Measurements from ENCODE around the gene SAXO1.

Gene SAXO1

DNA sequence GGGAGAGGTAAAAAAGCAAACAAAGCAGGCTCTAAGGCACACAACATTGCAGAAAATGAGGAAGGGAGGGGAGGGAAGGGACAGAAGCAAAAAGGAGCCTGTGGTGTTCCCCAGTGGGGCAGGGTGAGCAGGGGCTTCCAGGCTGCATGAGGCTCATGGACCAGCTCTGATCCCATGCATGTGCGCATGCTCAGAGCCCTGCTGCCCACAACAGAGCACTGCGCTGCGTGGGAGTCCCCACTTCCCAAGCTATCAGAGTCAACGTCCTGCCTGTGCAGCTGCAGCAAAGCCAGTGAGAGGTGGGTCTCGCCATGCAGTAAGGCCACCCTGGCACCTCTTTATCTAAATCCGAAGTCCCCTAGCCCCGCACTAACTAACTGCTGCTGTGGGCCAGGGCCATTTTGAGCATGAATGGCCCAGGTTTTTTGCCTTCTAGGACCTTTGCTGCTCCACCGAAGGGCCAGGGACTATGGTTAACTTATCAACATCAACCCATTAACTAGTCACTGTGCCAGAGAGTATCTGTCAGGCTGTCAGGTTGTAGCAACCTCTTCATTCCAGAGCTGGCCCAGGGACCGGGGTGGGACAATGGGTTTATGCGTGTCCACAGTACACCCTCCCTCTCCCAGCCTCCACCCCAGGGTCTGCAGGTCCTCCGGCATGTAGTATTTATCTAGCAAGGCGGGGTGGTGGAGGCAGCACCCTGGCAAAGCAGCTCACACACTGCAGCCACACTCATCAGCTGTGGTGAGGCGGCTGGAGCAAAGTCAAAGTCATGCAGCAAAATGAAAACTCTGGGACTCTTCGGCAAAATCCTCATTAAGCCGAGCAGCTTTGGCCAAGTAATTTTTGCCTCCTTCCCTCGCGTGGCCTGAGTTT is 123.6 kb downstream of the SAXO1 start:
- no peak for DNase-seq

DNA sequence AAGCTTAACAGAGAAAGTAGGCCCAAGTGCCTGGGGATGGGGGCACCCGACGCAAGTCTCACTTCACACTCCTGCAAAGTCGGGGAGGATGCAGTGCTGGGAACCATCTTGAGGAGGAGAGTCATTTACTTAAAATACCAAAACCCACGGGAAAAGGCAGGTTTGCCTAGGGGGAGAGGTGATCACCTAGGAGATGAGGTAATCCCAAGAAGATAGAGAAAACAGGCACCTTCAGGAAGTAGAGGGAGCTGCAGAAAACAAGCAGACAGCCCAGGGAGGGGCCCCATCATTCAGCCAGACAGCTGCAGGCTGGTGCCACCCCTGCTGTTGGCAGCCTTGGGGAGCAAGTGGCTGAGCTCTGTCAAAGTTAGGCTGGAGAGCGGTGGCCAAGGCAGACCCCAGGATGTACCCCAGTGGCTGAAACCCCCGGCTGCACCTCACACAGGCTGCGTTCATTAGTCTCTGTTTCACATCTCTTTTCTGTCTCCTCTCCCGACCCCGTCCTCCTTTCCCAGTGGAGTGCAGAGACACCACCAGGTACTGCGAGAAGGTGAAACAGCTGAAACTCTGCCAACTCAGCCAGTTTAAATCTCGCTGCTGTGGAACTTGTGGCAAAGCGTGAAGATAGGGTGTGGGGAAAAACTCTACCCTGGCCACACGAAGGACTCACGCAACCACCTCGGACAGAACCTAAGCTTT is 124.9 kb downstream of the SAXO1 start:
- no peak for DNase-seq

DNA sequence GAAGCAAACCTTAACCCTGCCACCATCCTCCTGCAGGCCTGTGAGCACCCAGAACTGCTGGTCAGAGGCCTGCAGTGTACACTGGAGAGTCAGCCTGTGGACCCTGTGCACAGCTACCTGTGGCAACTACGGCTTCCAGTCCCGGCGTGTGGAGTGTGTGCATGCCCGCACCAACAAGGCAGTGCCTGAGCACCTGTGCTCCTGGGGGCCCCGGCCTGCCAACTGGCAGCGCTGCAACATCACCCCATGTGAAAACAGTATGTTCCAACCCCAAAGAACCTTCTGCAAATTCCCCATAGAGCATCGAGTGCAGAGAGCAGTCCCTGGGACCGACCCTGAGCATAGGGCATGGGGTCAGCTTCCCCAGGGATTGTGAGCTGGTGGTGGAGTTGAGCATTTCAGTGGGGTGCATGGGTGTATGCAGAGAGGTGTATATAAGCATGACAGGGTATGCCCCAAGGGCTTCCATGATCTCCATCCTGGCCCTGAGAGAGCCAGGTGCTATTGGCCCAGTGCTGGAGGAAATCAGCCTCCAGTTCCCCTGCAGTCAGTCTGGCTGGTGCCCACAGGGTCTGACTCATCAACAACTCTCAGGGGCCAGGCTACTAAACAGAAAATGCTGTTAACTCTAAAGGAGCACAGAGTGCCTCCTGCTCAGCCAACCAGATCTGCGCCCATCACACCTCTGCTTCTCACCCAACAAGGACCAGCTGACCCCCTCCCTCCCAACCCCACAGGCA is 126.2 kb downstream of the SAXO1 start:
- no peak for DNase-seq

DNA sequence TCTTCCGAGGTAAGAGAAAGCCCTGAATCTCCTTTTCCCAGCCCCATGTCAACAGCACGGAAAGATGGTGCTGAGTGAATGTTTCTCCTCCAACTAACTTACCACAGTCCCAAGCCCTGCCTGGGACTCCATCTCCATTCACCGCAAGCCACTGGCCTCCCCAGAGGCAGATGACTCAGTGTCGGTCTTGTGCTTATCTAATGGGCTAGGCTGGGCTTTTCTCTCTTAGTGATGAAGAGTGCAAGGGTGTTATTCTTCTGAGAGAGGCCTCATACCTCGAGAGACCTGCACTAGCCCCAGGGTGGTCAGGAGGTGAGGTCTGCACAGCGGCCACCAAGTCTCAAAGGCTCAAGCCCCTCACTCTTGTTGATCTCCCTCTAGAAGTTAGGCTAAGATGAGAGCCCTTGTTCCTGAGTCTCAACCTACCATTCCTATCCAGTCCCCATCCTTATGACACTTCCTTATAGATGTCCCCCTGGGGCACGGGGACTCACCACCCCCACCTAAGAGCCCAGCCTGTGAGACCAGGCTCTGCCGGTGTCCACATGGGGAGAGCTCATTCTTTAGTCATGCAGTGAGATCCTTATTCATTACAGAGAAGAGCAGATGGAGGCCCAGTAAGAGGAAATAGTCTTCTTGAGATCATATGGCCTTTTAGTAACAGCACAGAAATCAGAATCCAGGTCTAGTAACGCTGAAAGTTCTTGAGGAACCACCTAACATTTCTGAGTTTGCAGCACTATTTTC is 127.0 kb downstream of the SAXO1 start:
- DNase-seq, result no peak

DNA sequence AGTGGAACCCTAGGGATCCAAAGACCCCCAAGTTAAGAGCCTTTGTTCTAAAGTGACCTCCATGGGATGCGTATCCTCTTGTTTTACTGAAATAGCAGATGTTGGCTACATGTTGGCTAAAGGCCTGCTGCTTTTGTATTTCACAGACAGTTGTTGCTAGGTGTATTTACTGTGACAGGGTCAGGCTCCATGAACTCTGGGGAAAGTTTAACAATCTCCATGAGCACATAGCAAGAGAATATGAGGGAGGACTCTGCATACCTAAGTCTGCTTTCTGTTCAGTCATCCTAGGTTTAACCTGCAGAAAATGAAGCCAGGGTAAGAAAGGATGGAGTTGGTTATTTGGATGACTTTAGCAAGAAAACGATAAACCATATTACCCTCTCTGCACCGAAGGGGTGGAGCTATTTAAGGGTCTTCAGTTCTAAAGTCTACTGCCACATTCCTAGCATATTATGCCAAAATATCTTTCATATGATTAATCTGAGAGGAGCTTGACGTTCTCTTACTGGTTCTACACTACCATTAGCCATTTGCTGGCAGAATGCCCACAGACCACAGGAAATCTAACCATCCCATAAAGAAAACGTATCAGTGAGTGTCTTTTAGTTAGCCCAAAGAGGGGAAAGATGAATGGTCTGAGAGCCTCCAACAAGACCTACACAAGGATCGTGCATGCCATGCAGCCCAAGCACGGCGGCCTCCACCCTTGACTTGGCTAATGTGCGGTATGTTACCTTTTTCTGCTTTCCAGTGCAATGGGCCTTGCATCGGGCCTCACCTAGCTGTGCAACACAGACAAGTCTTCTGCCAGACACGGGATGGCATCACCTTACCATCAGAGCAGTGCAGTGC is 127.8 kb downstream of the SAXO1 start:
- DNase-seq, result no peak

DNA sequence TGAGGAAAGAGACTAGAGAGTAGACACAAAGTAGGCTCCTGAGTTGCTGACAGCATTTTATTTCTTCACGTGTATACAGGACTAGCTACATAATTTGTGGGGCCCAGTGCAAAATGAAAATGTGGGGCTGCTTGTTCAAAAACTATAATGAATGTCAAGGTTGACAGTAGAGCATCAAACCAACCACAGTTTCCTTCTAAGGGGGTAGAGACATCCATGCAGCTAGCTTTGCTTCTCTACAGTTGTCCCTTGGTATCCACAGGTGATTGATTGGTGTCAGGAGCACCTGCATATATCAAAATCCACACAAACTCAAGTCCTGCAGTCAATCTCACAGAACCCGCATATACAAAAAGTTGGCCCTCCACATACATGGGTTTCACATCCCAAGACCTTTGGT is 129.6 kb downstream of the SAXO1 start:
- DNase-seq, result no peak

DNA sequence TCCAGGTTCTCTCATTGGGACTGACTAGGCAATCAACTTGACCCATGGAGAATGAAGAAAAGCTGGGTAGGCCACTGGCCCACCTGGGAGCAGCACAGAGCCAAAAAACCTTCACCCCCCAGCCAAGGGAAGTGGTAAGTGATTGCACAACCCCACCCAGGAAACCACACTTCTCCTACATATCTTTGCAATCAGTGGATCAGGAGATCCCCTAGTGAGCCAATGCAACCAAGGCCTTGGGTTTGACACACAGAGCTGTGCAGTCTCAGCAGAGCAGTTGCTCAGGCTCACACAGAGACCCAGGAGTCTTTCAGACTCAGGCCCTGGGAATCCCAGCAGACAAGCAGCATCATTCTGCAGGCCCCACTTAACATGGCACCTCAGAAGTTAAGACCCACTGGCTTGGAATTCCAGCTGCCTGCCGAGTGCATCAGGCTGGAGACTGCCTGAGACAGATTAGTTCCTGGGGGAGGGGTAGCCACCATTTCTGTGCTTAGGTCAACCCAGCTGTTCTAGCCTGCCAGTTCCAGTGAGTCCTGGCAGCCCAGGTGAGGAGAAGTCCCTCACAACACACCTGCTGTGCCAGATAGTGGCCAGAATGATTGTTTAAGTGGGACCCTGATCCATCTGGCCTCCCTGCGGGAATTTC is 136.4 kb downstream of the SAXO1 start:
- no peak for DNase-seq

DNA sequence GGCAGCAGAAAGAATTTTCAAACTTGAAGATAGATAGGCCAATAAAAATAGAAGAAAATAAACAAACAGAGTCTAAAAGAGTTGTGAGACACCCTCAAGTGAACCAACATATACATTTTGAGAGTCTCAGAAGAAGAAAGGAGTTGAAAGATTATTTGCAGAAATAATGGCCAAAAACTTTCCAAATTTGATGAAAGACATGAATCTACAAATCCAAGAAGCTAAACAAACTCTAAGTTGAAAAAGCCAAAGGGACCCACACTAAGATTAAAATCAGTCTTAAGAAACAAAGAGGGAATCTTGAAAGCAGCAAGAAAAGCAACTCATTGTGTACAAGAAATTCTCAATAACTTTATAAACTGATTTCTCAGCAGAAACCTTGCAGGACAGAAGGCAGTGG is 137.0 kb downstream of the SAXO1 start:
- DNase-seq, result no peak

DNA sequence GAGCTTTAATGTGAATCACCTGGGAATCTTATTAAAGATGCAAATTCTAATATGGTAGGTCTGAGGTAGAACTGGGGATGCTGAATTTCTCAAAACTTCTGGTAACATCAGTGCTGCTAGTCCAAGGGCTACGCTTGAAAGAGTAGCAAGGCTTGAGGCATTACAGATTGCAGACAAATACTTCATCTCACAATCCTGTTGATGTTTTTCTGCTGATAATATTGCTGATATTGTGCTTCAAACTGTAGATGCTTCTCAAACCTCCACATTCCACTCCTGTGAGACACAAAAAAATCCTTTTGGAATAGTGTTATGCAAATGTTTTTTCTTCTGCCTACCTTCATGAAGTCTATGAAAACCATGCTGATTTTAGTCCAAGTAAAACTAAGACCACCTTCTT is 139.5 kb downstream of the SAXO1 start:
- no peak for DNase-seq

DNA sequence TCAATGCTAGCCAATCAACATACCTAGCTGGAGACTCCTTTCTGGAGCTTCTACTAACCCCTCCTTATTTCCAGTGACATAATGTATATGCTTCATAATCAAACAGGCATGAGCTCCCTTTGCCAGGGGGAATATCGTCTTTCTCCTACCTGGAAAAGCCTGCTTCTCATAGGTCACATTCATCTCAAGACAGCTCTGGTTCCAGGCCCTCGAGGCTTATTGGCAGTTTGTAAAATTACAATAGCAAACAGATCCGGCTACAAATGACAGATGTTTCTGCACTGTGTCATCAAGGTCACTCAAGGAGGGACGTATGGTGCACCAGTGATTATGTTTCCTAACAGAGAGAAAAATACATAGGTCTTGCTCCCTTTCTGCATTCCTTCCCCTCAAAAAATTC is 140.0 kb downstream of the SAXO1 start:
- DNase-seq, result no peak

DNA sequence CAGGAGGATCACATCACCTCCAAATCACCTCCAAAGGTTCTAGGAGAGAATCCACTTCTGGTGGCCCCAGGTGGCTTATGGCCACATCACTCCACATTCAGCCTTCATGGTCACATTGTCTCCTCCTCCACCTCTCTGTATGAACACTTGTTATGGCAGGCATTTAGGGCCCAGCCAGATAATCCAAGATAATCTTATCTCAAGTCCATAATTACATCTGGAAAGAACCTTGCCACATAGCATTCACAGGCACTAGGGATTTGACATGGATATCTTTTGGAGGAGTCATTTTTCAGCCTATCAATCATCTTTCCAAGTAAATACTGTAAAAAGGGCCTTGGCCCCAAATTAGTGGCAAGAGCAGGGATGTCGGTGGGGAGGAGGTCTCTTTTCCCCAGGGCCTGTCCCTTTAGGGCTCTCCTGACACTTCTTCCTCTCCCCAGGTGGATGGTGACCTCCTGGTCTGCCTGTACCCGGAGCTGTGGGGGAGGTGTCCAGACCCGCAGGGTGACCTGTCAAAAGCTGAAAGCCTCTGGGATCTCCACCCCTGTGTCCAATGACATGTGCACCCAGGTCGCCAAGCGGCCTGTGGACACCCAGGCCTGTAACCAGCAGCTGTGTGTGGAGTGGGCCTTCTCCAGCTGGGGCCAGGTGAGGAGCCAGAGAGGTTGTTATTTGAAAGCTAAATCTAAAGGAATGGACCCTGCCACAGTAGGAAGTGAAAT is 140.9 kb downstream of the SAXO1 start:
- no peak for DNase-seq

DNA sequence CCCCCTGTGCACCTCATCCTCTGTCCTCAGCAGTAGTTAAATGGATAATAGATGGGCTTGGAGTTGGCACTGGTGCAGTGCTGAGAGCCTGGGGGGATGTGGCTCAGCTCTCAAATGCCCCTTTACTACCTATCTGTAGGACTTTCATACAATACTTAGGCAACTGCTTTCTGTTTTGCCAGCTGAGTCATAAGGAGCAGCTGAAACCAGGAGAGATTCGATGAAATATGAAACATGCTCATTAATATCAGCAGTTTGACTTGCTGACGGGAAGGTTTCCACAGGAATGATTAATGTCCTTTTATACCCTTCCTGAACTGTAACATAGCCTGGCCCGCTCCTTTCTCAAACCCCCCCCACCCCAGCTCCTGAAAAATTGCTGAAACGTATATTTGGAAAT is 142.6 kb downstream of the SAXO1 start:
- no peak for DNase-seq

DNA sequence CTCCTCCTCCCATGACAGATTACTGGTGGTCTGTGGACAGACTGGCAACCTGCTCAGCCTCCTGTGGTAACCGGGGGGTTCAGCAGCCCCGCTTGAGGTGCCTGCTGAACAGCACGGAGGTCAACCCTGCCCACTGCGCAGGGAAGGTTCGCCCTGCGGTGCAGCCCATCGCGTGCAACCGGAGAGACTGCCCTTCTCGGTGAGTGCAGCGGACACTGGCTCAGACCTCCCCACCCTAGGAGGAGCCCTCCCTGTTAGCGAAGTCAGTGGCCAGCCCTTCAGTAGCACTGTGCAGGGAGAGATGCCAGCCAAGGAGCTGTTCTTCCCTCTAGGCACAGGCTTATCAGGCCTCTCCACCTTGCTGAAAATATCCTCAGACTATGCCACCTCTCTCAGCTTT is 143.5 kb downstream of the SAXO1 start:
- DNase-seq, result no peak

DNA sequence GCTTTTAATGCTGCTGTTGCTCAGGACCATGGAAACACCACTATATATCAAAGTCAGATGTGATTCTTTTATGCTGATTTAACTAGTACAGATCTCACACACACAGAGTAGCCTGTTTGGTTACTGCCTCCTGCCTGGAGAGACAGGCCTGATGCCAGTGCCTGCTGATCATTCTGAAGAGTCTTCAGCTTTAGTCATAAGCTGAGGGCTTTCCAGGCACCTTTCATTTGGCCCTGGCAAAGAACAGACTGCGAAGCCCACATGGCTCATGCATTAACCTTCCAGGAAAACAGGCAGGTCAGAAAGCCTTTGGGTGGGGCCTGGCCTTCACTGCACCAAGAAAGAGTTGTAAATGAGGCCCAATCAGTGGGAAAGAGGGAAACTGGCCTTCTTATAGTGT is 144.7 kb downstream of the SAXO1 start:
- DNase-seq, result no peak

DNA sequence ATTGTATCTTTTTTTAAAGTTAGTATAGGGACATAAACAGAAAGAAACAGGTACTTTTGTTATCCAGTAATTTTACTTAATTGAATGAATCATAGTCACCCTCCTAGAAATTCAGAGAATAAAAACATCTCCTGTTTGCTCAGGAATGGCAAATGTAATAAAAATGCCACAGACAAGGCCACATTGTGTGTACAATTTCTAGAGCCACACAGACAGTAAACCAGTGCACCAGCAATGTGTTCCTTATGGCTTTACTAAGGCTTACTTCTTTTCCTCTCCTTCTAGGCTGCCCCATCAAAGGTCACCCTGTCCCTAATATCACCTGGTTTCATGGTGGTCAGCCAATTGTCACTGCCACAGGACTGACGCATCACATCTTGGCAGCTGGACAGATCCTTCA is 145.5 kb downstream of the SAXO1 start:
- no peak for DNase-seq

DNA sequence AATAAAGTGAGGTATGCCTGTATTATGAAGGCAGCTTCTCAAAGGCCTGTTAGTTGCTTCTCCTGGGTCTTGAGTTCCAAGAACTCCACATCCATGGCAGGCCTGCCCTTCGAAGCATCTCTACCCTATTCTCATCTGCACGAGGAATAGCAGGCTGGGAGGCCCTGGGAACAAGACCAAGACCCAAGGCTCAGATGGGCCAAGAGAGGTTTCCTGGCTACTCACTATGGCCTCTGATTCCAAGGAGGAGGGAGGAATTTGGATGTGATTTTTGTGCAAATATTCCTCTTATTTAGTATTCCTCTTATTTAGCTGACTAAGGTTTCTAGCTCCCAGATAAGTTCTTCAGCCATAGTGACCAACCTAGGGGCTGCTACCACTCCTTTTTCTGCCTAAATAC is 151.3 kb downstream of the SAXO1 start:
- DNase-seq, result no peak

DNA sequence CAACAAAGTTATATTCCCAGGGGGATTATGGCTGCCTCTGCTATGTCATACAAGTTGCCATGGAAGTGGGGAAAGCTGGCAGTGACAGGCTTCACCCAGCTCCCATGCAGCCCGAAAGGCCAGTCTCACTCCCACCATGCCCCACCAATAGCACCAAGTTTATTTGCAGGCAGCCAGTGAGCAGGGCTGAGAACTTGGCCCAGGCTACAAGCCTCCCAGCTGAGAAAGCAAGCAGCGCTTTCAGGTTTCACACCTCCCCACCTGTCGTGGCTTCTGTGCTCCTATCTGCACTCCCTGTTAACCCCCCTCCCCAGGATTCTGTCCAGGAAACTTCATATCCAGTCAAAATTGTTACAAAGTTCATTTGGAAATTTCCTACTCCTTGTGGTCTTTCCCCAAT is 155.0 kb downstream of the SAXO1 start:
- no peak for DNase-seq

Measured in NCI-H345 (cell line).